ENCODE results near the gene LRRTM4.

The LRRTM4 gene

GRCh38 chr2:77469106-77469505, 53.1 kb downstream of the LRRTM4 start:
- no peak for DNase-seq

- DNase-seq = no peak
These were observed 62.3 kb downstream of the LRRTM4 start for GRCh38 chr2:77459840-77460239.

- no peak for DNase-seq
These were observed 64.0 kb downstream of the LRRTM4 start for GRCh38 chr2:77458216-77458615.

GRCh38 chr2:77457665-77458064, 64.5 kb downstream of the LRRTM4 start:
- DNase-seq = no peak

GRCh38 chr2:77443076-77443475, 79.1 kb downstream of the LRRTM4 start:
- DNase-seq = no peak

- no peak for DNase-seq
These were observed 87.3 kb downstream of the LRRTM4 start for GRCh38 chr2:77434880-77435279.

- DNase-seq = no peak
These were observed 93.2 kb downstream of the LRRTM4 start for GRCh38 chr2:77428946-77429345.

GRCh38 chr2:77421971-77422370, 100.2 kb downstream of the LRRTM4 start:
- no peak for DNase-seq

GRCh38 chr2:77418537-77418936, 103.6 kb downstream of the LRRTM4 start:
- no peak for DNase-seq

- DNase-seq = no peak
These were observed 118.0 kb downstream of the LRRTM4 start for GRCh38 chr2:77404189-77404588.

- no peak for DNase-seq
These were observed 123.1 kb downstream of the LRRTM4 start for GRCh38 chr2:77398970-77399600.

- no peak for DNase-seq
These were observed 124.4 kb downstream of the LRRTM4 start for GRCh38 chr2:77397763-77398162.

GRCh38 chr2:77395011-77395410, 127.2 kb downstream of the LRRTM4 start:
- no peak for DNase-seq

- DNase-seq = peak; percentile 1 to 32
These were observed 131.1 kb downstream of the LRRTM4 start for GRCh38 chr2:77391119-77391518.

- peak; percentile 18 to 63 for DNase-seq
These were observed 134.9 kb downstream of the LRRTM4 start for GRCh38 chr2:77387324-77387723.

GRCh38 chr2:77372636-77373035, 149.5 kb downstream of the LRRTM4 start:
- DNase-seq = no peak

GRCh38 chr2:77370511-77370910, 151.7 kb downstream of the LRRTM4 start:
- DNase-seq = no peak

- no peak for DNase-seq
These were observed 158.9 kb downstream of the LRRTM4 start for GRCh38 chr2:77363277-77363676.

- no peak for DNase-seq
These were observed 173.4 kb downstream of the LRRTM4 start for GRCh38 chr2:77348821-77349220.

GRCh38 chr2:77336013-77336412, 186.2 kb downstream of the LRRTM4 start:
- DNase-seq = no peak

GRCh38 chr2:77328134-77328931, 193.8 kb downstream of the LRRTM4 start:
- no peak for DNase-seq

- no peak for DNase-seq
These were observed 196.8 kb downstream of the LRRTM4 start for GRCh38 chr2:77325395-77325794.

- DNase-seq = no peak
These were observed 199.7 kb downstream of the LRRTM4 start for GRCh38 chr2:77322431-77322830.

GRCh38 chr2:77314721-77315120, 207.5 kb downstream of the LRRTM4 start:
- no peak for DNase-seq

- DNase-seq = no peak
These were observed 211.8 kb downstream of the LRRTM4 start for GRCh38 chr2:77310416-77310815.
